Fibroblast of the conjunctiva (primary cell): ENCODE data around the gene DCUN1D3.
"Not testable (repeated sequence)": the region's sequence is repeated elsewhere in the genome, so short reads cannot be mapped to it uniquely, and the experiment has no call there.

ENCODE experiments used
- DNase-seq: peaks from one replicate; pipeline ENCODE4 v3.0.0-alpha.2; 2010; ENCODE audit warnings: low read depth

DCUN1D3 gene

DNA sequence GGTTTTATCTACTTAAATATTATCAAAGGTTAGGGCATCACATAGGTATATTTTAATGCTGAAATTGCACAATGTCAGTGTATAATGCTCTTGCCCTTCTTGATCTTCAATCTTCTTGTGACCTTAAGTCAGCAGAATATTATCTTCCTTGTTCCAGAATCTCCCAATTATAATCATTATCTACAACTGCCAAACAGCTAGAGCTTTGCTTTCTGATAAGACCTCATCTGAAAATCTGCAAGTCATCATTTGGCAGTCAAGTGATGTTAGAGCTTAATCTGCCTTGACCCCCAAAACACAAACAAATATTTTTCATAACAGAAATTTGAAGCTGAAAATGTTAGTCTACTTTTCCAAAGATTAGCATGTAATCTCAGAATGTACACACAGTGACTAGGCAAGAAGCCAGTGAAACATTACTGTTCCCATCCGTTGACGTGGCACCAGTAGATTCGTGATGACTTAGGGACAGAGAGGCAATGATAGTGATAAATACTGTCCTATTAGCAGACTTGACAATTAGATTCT is 74.1 kb downstream of the DCUN1D3 start:
- no peak for DNase-seq

DNA sequence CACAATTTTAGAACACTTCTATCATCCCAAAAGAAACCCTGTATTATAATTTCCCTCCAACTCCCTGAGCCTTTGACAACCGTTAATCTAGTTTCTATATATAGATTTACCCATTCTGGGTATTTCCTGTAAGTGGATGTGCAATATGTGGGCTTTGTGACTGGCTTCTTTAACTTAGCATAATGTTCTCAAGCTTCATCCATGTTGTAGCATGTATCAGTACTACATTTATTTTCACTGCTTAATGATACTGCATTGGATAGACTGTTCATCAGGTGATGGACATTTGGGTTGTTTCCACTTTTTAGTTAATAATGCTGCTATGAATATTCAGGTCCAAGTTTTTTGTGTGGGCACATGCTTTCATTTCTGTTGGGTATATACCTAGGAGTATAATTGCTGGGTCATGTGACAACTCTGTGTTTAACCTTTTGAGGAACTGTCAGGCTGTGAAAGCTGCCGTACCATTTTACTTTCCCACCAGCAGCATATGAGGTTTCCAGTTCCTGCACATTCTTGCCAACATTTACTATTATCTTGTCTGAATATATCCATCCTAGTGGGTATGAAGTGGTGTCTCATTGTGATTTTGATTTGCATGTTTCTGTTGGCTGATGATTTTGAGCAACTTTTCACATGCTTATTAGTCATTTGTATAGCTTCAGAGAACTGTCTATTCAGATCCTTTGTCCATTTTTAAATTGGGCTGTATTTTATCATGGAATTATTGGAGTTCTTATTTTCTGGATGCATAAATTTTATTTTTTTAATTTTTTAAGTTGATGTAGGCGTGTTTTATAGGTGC is 77.4 kb downstream of the DCUN1D3 start:
- DNase-seq = no peak

DNA sequence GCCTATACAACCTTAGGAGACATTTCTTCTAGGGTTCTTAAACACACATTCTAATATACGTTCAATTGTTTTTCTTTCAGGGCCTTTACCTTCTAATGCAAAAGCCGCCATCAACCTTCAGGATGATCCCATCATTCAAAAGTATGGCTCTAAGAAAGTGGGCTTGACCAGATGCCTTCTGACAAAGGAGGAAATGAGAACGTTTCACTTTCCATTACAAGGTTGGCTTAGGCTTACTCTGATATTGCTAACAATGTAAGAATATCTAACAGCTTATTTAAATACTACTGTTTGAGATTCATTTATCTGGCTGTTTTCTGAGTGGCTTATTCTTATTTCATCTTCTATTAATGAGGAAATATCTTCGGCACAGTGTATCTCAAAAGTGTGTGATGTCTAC is 78.5 kb downstream of the DCUN1D3 start:
- no peak for DNase-seq

GRCh38 chr16:20818929-20819585 is 81.1 kb downstream of the DCUN1D3 start:
- DNase-seq = no peak

DNA sequence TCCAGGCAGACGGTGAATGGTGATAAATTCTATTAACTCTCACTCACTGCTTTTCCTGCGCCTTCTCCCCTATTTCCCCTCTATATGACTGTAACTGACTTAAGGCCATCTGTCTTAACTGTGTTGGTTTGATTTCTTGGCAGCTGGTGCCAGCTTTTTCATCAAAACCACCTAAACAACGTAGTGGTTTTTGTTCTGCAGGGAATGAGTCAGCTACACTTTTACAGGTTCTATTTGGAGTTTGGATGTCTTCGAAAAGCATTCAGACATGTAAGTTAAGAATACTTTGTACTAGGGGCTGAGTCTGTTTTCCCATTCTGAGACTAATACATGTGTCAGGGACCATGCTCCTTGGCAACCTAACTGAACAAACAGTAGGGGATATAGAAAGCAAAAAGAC is 85.4 kb downstream of the DCUN1D3 start:
- DNase-seq = no peak

DNA sequence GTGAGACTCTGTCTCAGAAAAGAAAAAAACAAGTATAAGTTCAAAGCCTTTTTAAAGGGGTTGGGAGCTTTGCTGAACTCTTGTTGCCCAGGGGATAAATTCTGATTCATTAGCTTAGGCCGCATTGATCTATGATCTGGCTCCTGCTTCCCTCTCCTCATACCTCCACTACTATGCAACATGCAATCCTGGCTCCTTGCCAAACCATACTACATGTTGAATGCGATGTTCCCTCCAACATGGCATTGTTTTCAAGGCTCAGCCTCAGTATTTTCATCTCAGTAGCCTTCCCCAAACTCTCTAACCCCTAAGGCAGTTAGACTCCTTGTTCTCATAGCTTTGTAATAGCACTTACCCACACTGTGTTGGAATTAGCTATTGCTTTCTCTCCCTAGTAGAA is 87.6 kb downstream of the DCUN1D3 start:
- DNase-seq = no peak

DNA sequence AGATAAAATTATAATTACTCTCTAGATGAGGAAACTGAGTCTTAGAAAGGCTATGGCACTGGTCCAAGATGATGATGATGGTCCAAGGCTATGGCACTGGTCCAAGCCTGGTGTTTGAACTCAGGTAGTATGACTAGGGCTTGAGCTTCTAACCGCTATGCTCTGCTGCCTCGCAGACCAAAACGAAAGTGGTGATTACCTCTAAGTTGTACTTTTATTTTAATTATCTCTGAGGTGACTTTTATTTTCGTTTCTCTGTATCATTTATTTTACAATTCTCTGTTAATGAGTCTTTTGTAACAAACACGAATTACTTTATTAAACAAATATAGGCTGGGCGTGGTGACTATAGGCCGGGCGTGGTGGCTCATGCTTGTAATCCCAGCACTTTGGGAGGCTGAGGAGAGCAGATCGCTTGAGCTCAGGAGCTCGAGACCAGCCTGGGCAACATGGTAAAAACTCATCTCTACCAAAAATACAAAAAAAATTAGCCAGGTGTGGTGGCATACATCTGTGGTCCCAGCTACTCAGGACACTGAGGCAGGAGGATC is 88.2 kb downstream of the DCUN1D3 start:
- DNase-seq = no peak

- DNase-seq = no peak
Measured at GRCh38 chr16:20807862-20808261, 92.3 kb downstream of the DCUN1D3 start.

- peak; percentile 93 for DNase-seq
Measured at GRCh38 chr16:20806168-20807050, 93.7 kb downstream of the DCUN1D3 start, which contains the start of the genes ERI2 and REXO5. ERI2 (minus strand) TSS chr16:20806472; CDS start chr16:20806430, 42 bp downstream. REXO5 (plus strand) TSS chr16:20806527; CDS start chr16:20806954, 427 bp downstream.

GRCh38 chr16:20805684-20806167 is 94.4 kb downstream of the DCUN1D3 start:
- not testable (repeated sequence) for DNase-seq
